SU-DHL-6 (cell line): Measurements from ENCODE around the gene OR52B2.

Experiments
- H2AFZ ChIP-seq: fragments of 200-600 bp; sonication (generic); 2 replicates; pipeline ENCODE4 v1.6.1; 2014; ENCODE audit warnings: low read depth, mild to moderate bottlenecking, moderate library complexity, mixed read lengths, antibody characterized with exemption, low read length; ENCODE audit not compliant: severe bottlenecking
- H3F3A ChIP-seq: fragments of 200-600 bp; shearing (Covaris generic); 2 replicates; pipeline ENCODE4 v1.6.0; 2016; ENCODE audit warnings: antibody characterized with exemption, mild to moderate bottlenecking; ENCODE audit not compliant: insufficient read depth
- H3K27ac ChIP-seq: fragments of 200-600 bp; sonication (generic); 2 replicates; pipeline ENCODE4 v1.5.1; 2016; ENCODE audit warnings: low read depth, mild to moderate bottlenecking, low read length, moderate library complexity, mixed read lengths
- H3K27me3 ChIP-seq: fragments of 200-600 bp; sonication (generic), shearing (Covaris generic); 2 replicates; pipeline ENCODE4 v1.6.0; 2014; ENCODE audit warnings: mild to moderate bottlenecking, low read length
- H3K36me3 ChIP-seq: fragments of 200-600 bp; sonication (generic); 2 replicates; pipeline ENCODE4 v1.6.1; 2014; ENCODE audit warnings: mild to moderate bottlenecking, low read length, mixed read lengths
- H3K4me2 ChIP-seq: fragments of 300-600, 200-600 bp; shearing (Covaris generic), sonication (generic); 2 replicates; pipeline ENCODE4 v1.6.0; 2014; ENCODE audit warnings: low read length, low read depth, mild to moderate bottlenecking; ENCODE audit not compliant: poor library complexity, severe bottlenecking
- H3K4me3 ChIP-seq: fragments of 200-600 bp; sonication (generic); 2 replicates; pipeline ENCODE4 v1.5.1; 2014; ENCODE audit warnings: antibody characterized with exemption, low read length, mild to moderate bottlenecking, mixed read lengths; ENCODE audit not compliant: insufficient read depth, poor library complexity, severe bottlenecking
- H3K79me2 ChIP-seq: fragments of 200-600 bp; sonication (generic); 2 replicates; pipeline ENCODE4 v1.6.1; 2014; ENCODE audit warnings: mild to moderate bottlenecking, low read length, moderate library complexity; ENCODE audit not compliant: insufficient read depth
- H3K9ac ChIP-seq: fragments of 200-600 bp; sonication (generic); 2 replicates; pipeline ENCODE4 v1.7.0; 2014; ENCODE audit warnings: mild to moderate bottlenecking, low read length
- H3K9me2 ChIP-seq: fragments of 200-600 bp; sonication (generic); replicated peaks from 2 replicates; pipeline ENCODE4 v1.6.1; 2014; ENCODE audit warnings: low read length; ENCODE audit not compliant: insufficient read depth
- H3K9me3 ChIP-seq: fragments of 200-600 bp; sonication (generic); 2 replicates; pipeline ENCODE4 v1.6.1; 2014; ENCODE audit warnings: low read length, mixed read lengths; ENCODE audit not compliant: insufficient read depth
- H4K20me1 ChIP-seq: fragments of 200-600 bp; sonication (generic); 2 replicates; pipeline ENCODE4 v1.6.1; 2014; ENCODE audit warnings: low read depth, mild to moderate bottlenecking, antibody characterized with exemption, low read length, moderate library complexity, mixed read lengths
- EZH2phosphoT487 ChIP-seq: fragments of 200-600 bp; sonication (generic), shearing (Covaris generic); conservative IDR thresholded peaks from 2 replicates; pipeline ENCODE4 v1.6.1; 2018; ENCODE audit warnings: mild to moderate bottlenecking, antibody characterized with exemption, low read length, moderate library complexity, mixed read lengths
- TF ChIP-seq, protein P1 (sequence below): fragments of 200-600 bp; sonication (generic); IDR thresholded peaks from one replicate; pipeline ENCODE4 v1.5.1; 2017; ENCODE audit warnings: antibody characterized with exemption, mild to moderate bottlenecking, low read length, moderate library complexity; ENCODE audit not compliant: insufficient read depth, poor library complexity, severe bottlenecking

OR52B2 gene

DNA sequence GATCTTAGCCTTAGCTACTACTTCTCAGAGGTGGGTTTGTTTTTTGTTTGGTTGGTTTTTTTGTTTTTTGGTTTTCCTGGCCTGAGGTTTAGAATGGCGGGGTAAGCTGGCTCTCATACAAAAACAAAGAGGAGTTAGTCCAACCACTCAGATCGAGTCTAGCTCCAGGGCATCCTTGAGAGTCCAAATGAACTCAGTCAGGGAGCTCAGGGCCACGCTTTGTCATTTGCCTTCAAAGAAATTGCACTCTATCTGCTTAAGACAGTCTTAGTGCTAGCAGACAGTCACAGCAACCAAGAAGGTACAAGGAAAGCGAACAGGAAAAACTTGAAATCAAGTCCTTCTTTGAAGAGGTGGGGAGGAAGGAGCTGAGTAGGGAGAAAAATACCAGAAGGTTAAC is 46.4 kb upstream of the OR52B2 start:
- no peaks in the 10 kb centered on the region for H3K9me3 ChIP-seq
- H3K36me3 ChIP-seq, result no peaks in the 10 kb centered on the region
- H3K9me2 ChIP-seq, result no peaks in the 10 kb centered on the region
- no peaks in the 10 kb centered on the region for H4K20me1 ChIP-seq
- H3K27me3 ChIP-seq, result no peaks in the 10 kb centered on the region
- H3K4me2 ChIP-seq, result no peak overlapping the region
- no peaks in the 10 kb centered on the region for H3K79me2 ChIP-seq
- H3F3A ChIP-seq, result no peaks in the 10 kb centered on the region
- no peak overlapping the region for H2AFZ ChIP-seq
- H3K9ac ChIP-seq, result no peak overlapping the region
- TF ChIP-seq, protein P1, sequence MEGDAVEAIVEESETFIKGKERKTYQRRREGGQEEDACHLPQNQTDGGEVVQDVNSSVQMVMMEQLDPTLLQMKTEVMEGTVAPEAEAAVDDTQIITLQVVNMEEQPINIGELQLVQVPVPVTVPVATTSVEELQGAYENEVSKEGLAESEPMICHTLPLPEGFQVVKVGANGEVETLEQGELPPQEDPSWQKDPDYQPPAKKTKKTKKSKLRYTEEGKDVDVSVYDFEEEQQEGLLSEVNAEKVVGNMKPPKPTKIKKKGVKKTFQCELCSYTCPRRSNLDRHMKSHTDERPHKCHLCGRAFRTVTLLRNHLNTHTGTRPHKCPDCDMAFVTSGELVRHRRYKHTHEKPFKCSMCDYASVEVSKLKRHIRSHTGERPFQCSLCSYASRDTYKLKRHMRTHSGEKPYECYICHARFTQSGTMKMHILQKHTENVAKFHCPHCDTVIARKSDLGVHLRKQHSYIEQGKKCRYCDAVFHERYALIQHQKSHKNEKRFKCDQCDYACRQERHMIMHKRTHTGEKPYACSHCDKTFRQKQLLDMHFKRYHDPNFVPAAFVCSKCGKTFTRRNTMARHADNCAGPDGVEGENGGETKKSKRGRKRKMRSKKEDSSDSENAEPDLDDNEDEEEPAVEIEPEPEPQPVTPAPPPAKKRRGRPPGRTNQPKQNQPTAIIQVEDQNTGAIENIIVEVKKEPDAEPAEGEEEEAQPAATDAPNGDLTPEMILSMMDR, result no peak
- TF ChIP-seq EZH2phosphoT487, result no peak
- H3K4me3 ChIP-seq, result no peak overlapping the region
- no peak overlapping the region for H3K27ac ChIP-seq

DNA sequence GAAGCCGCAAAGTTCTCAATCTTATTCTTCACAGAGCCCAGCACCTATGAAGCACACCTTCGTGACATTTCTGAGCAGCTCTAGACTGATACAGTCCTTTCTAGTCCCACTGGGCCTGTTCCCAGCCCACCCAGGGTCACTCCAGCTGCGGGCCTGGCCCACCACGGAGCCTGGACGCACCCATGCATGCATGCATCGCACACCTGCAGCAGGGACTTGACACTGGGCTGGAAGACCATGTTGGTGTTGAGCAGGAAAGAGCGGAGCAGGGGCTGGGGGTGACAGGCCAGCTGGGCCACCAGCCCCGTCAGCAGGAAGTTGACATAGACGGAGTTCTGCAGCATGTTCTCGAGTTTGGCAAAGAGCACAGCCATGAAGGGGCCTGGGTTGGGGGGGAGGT is 44.4 kb upstream of the OR52B2 start:
- no peaks in the 10 kb centered on the region for H3K36me3 ChIP-seq
- no peaks in the 10 kb centered on the region for H3K27me3 ChIP-seq
- H3K9me2 ChIP-seq, result no peaks in the 10 kb centered on the region
- no peak overlapping the region for H3K27ac ChIP-seq
- no peaks in the 10 kb centered on the region for H4K20me1 ChIP-seq
- H3K9me3 ChIP-seq, result no peaks in the 10 kb centered on the region
- H3K9ac ChIP-seq, result no peak overlapping the region
- no peak overlapping the region for H3K4me3 ChIP-seq
- TF ChIP-seq, protein P1, result no peak
- no peak for TF ChIP-seq EZH2phosphoT487
- H3K79me2 ChIP-seq, result no peaks in the 10 kb centered on the region
- no peaks in the 10 kb centered on the region for H3F3A ChIP-seq
- H2AFZ ChIP-seq, result no peak overlapping the region
- no peak overlapping the region for H3K4me2 ChIP-seq

DNA sequence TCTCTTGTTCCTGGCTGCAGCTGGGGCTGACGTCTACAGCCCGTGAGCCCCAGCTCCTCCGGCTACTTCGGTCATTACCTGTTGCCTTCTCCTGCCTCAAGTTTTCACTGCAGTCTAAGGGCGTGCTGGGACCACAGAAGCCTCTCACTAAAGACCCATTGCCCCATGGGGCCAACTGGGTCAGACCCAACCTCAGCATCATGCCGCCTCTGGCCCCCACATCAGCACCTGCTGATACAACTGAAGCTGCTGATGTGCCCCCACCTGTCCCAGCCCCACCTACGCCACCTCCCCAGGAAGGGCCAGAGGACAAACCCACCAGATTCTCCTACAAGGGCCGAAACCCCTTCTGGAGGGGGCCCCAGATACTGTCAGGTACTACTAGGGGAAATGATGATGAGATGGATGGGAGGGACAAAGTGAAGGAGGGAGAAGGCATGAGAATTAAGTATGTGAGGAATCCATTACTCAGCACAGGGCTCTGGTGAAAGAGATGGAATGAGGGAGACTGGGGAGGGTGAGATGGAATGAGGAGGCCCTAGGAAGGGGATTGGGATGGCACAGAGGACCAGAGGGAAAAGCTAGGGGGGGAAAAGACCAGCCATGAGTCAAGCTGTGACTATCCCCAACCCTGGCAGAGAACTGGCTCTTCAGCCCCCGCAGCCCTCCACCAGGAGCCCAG is 40.3 kb upstream of the OR52B2 start:
- Histone ChIP-seq H3K9ac (no peak overlapping the region), H3K27me3 (no peaks in the 10 kb centered on the region), H3K4me2 (no peak overlapping the region), H2AFZ (no peak overlapping the region), H3K79me2 (no peaks in the 10 kb centered on the region), H3K36me3 (no peaks in the 10 kb centered on the region), H3K9me2 (no peaks in the 10 kb centered on the region), H3K9me3 (no peaks in the 10 kb centered on the region), H3K4me3 (no peak overlapping the region), H4K20me1 (no peaks in the 10 kb centered on the region), H3F3A (no peaks in the 10 kb centered on the region), H3K27ac (no peak overlapping the region)
- TF ChIP-seq, protein P1, result no peak
- TF ChIP-seq EZH2phosphoT487, result no peak
